LNCaP clone FGC (cell line): ENCODE data around the gene MME.
"Not testable (repeated sequence)": the region's sequence is repeated elsewhere in the genome, so short reads cannot be mapped to it uniquely, and the experiment has no call there.

Source experiments
- DNase-seq: peaks from one replicate; pipeline ENCODE4 v3.0.0-alpha.2; 2011; ENCODE audit warnings: low read depth
- H3K4me3 ChIP-seq: 2 replicates; pipeline ENCODE4 v1.5.1; 2011; ENCODE audit warnings: mild to moderate bottlenecking, low read depth, low read length, control low read depth
- CTCF ChIP-seq: IDR thresholded peaks from 2 replicates; pipeline ENCODE4 v1.5.1; 2012; ENCODE audit warnings: mild to moderate bottlenecking; ENCODE audit not compliant: control insufficient read depth, insufficient read depth; ENCODE audit errors: extremely low read depth

MME gene

GRCh38 chr3:155210736-155211135, 130.6 kb downstream of the MME start:
- H3K4me3 ChIP-seq = no peak overlapping the region
- TF ChIP-seq CTCF = no peak
- no peak for DNase-seq

GRCh38 chr3:155211266-155211665, 131.1 kb downstream of the MME start:
- TF ChIP-seq CTCF = no peak
- DNase-seq = peak; percentile 94
- no peak overlapping the region for H3K4me3 ChIP-seq

GRCh38 chr3:155211940-155212339, 131.8 kb downstream of the MME start:
- TF ChIP-seq CTCF = no peak
- no peak overlapping the region for H3K4me3 ChIP-seq
- peak; percentile 93 for DNase-seq

GRCh38 chr3:155216007-155216406, 135.9 kb downstream of the MME start:
- DNase-seq, H3K4me3 ChIP-seq: not testable (repeated sequence)

- no peak overlapping the region for H3K4me3 ChIP-seq
- no peak for DNase-seq
- TF ChIP-seq CTCF = no peak
Observed at GRCh38 chr3:155217591-155217990, 137.5 kb downstream of the MME start.

GRCh38 chr3:155218462-155218861, 138.3 kb downstream of the MME start:
- TF ChIP-seq CTCF = no peak
- DNase-seq = no peak

GRCh38 chr3:155219106-155219505, 139.0 kb downstream of the MME start:
- TF ChIP-seq CTCF = no peak
- DNase-seq = no peak

More at GRCh38 chr3:155218462-155218861, 138.3 kb downstream of the MME start:
- H3K4me3 ChIP-seq = no peak overlapping the region

More at GRCh38 chr3:155219106-155219505, 139.0 kb downstream of the MME start:
- no peak overlapping the region for H3K4me3 ChIP-seq
